Lung (tissue), 12 donors: ENCODE measurements around the gene ACSS3. TPM values are rescaled to one million over a fixed set of nuclear protein-coding genes. Genes with fewer than 3 reads are reported as not detected.

ENCODE experiments used
- ATAC-seq: fragments of 200-7000 bp; cut with Tn5 transposase; one replicate; pipeline ENCODE4 v1.9.1; 2020; ENCODE audit warnings: moderate number of reproducible peaks; ENCODE audit not compliant: insufficient read depth, low FRiP score
- DNase-seq, 3 donors: peaks; one replicate each; pipeline ENCODE4 v3.0.0-alpha.2; 2013 to 2017
- H3K27ac ChIP-seq, 2 donors: one replicate each; pipeline ENCODE4 v1.5.1; 2013; ENCODE audit warnings: mild to moderate bottlenecking in 2 of 2, moderate library complexity in 2 of 2, control low read depth in 1 of 2, inconsistent platforms in 1 of 2, low read depth in 1 of 2, low read length in 1 of 2
- H3K27me3 ChIP-seq, 3 donors: one replicate each; pipeline ENCODE4 v1.5.1; 2013; ENCODE audit warnings: low read length in 2 of 3; ENCODE audit not compliant: control insufficient read depth in 3 of 3, insufficient read depth in 3 of 3
- H3K36me3 ChIP-seq, 4 donors: one replicate each; pipeline ENCODE4 v1.5.1; 2013; ENCODE audit warnings: low read length in 4 of 4, mild to moderate bottlenecking in 1 of 4, moderate library complexity in 1 of 4; ENCODE audit not compliant: control insufficient read depth in 4 of 4, insufficient read depth in 4 of 4
- H3K4me1 ChIP-seq, 5 donors: one replicate each; pipeline ENCODE4 v1.5.1; 2013; ENCODE audit warnings: low read length in 5 of 5, mild to moderate bottlenecking in 2 of 5, moderate library complexity in 1 of 5; ENCODE audit not compliant: control insufficient read depth in 5 of 5, insufficient read depth in 5 of 5
- H3K4me3 ChIP-seq: one replicate; pipeline ENCODE4 v1.5.1; 2013; ENCODE audit warnings: mild to moderate bottlenecking, control low read depth, moderate library complexity
- H3K9ac ChIP-seq, 2 donors: one replicate each; pipeline ENCODE4 v1.5.1; 2013; ENCODE audit warnings: low read length in 2 of 2, control low read depth in 1 of 2; ENCODE audit not compliant: insufficient read depth in 1 of 2
- H3K9me3 ChIP-seq, 4 donors: one replicate each; pipeline ENCODE4 v1.5.1; 2013; ENCODE audit warnings: low read length in 3 of 4, mild to moderate bottlenecking in 1 of 4, moderate library complexity in 1 of 4; ENCODE audit not compliant: control insufficient read depth in 4 of 4, insufficient read depth in 3 of 4
- CTCF ChIP-seq: IDR thresholded peaks from 2 replicates; pipeline ENCODE4 v1.5.1; 2012; ENCODE audit warnings: mild to moderate bottlenecking; ENCODE audit errors: control extremely low read depth, extremely low read depth
- WGBS, 2 donors: extraction: QIAGEN DNeasy Blood & Tissue Kit; methylation state at CpG; one replicate each; pipeline ENCODE4 v1.1.7; 2013; 5-methylcytosine and 5-hydroxymethylcytosine counted together
- polyA plus RNA-seq, 2 donors: library from polyadenylated mRNA; stranded (reverse); fragments of 200-250 nt; gene quantifications; one replicate each; pipeline ENCODE4 v1.2.1, GENCODE V29; 2013
- total RNA-seq, 2 donors: library from RNA; depleted of rRNA in 1 of 2; stranded (reverse); fragments of >200 nt in 1 of 2; gene quantifications; one replicate each; pipeline ENCODE4 v1.2.1, GENCODE V29; 2014 to 2021
- donor health status: control.
- donor health status: control.
- donor health status: Bipolar disorder and iron deficiency.
- donor health status: healthy.
- donor health status: DM: yes; HTN: yes; CAD: no.

The ACSS3 gene
- total and polyA plus RNA-seq, 4 donors = 5.3 to 85.5 (median 15.8) TPM

DNA sequence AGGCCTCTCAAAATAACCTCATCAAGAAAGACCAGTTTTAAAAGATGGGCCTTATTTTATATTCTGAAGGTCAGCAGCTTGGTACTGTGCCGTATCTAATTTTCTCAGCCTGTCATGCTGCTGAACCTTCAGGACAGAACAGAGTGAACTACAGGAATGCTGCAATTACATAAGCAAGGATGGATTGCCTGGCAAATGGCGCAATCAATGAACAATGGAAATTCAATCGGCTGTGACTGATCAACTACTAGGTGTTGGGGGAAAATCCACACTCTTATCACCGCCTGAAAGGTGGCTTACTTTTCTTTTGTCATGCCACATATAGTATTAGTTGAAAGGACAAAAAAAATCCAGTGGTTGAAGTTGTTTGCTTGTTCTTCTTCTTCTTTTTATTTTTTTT is 8.5 kb downstream of the ACSS3 start:
- no peak for ATAC-seq
- peak overlapping the region in 1 of 2 donors; percentile 50 for H3K27ac ChIP-seq
- no peaks in the 10 kb centered on the region for H3K9me3 ChIP-seq
- peaks cover 0 to 11% (median 0%) of the 10 kb centered on the region in 5 donors for H3K4me1 ChIP-seq
- DNase-seq = no peak
- H3K27me3 ChIP-seq = no peaks in the 10 kb centered on the region
- H3K4me3 ChIP-seq = no peak overlapping the region
- no peak overlapping the region for H3K9ac ChIP-seq
- no peak for TF ChIP-seq CTCF
- WGBS, 2 donors = 77 to 81% methylated on average over 4 of the region's 4 CpGs
- no peaks in the 10 kb centered on the region for H3K36me3 ChIP-seq

DNA sequence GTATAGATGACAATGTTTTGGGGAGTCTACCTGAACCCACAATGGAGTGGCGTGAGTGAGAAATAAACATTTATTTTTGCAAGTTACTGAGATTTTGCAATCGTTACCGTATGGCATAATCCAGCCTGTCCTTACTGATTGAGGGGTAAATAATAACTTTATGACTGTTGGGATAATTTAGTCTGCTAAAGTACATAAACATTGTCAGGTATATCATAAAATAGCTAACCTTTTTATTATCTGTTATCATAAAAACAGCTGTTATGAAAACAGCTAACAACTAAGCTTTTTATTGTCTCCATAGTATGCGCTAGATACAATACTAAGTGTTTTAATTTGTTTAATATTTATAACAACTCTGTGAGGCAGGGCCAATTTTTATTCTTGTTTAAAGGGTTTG is 10.3 kb downstream of the ACSS3 start:
- no peak overlapping the region for H3K27ac ChIP-seq
- 87 to 89% methylated on average over 4 of the region's 4 CpGs for WGBS, 2 donors
- no peaks in the 10 kb centered on the region for H3K27me3 ChIP-seq
- H3K4me1 ChIP-seq = peaks cover 0 to 10% (median 0%) of the 10 kb centered on the region in 5 donors
- H3K9me3 ChIP-seq = no peaks in the 10 kb centered on the region
- no peak for ATAC-seq
- no peaks in the 10 kb centered on the region for H3K36me3 ChIP-seq
- H3K4me3 ChIP-seq = no peak overlapping the region
- no peak for TF ChIP-seq CTCF
- no peak for DNase-seq
- H3K9ac ChIP-seq = no peak overlapping the region

GRCh38 chr12:81089412-81089811 is 11.5 kb downstream of the ACSS3 start:
- Histone ChIP-seq H3K4me3 (no peak overlapping the region), H3K27ac (no peak overlapping the region), H3K4me1 (peaks cover 0 to 10% (median 0%) of the 10 kb centered on the region in 5 donors), H3K9me3 (no peaks in the 10 kb centered on the region), H3K9ac (no peak overlapping the region), H3K27me3 (no peaks in the 10 kb centered on the region), H3K36me3 (no peaks in the 10 kb centered on the region)
- no peak for DNase-seq
- no peak for TF ChIP-seq CTCF
- 80 to 85% methylated on average over 1 of the region's 1 CpG for WGBS, 2 donors
- no peak for ATAC-seq

DNA sequence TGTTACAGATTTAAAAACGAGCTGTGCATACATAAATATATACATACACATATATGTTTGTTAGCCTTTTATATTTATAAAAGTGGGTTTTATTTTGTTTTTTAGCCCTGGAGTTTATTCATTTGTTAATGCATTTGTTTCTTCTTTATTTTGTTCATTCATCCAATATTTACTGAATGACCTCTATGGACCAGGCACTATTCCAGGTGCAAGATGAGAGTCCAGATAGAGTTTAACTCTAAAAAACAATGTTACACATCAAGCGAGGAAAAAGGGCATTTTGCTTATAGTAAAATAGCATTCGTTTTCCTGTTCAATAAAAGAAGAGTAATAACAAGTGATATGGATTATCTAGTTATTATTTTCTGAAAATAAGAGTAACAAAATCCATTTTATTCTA is 14.2 kb downstream of the ACSS3 start:
- no peaks in the 10 kb centered on the region for H3K36me3 ChIP-seq
- no peak overlapping the region for H3K9ac ChIP-seq
- H3K4me3 ChIP-seq = no peak overlapping the region
- TF ChIP-seq CTCF = no peak
- ATAC-seq = no peak
- no peak for DNase-seq
- H3K4me1 ChIP-seq = peaks cover 0 to 5% (median 0%) of the 10 kb centered on the region in 5 donors
- H3K27me3 ChIP-seq = no peaks in the 10 kb centered on the region
- no peak overlapping the region for H3K27ac ChIP-seq
- 81 to 82% methylated on average over 3 of the region's 3 CpGs for WGBS, 2 donors
- no peaks in the 10 kb centered on the region for H3K9me3 ChIP-seq
